T-helper 22 cell (primary cell): ENCODE data around the gene SOX30.
A peak's percentile ranks its signal among the peaks of the same experiment; 100 is the strongest.

Source experiments
- DNase-seq: peaks from one replicate; pipeline ENCODE4 v3.0.0-alpha.2; 2020; ENCODE audit warnings: low read depth

Gene SOX30

GRCh38 chr5:157659868-157660660 is 7.8 kb upstream of the SOX30 start:
- DNase-seq = no peak

GRCh38 chr5:157658893-157659292 is 6.7 kb upstream of the SOX30 start:
- no peak for DNase-seq

GRCh38 chr5:157657516-157657915 is 5.3 kb upstream of the SOX30 start:
- no peak for DNase-seq

- peak; percentile 72 for DNase-seq
Measured at GRCh38 chr5:157651623-157652376, 438 bp downstream of the SOX30 start.

GRCh38 chr5:157650991-157651611 is 1.1 kb downstream of the SOX30 start:
- no peak for DNase-seq

GRCh38 chr5:157649101-157649500 is 3.1 kb downstream of the SOX30 start:
- no peak for DNase-seq

- no peak for DNase-seq
Measured at GRCh38 chr5:157648275-157648990, 3.8 kb downstream of the SOX30 start.

GRCh38 chr5:157640406-157641066 is 11.7 kb downstream of the SOX30 start:
- no peak for DNase-seq

- DNase-seq = no peak
Measured at GRCh38 chr5:157630341-157630740, 21.9 kb downstream of the SOX30 start.

GRCh38 chr5:157626831-157627230 is 25.4 kb downstream of the SOX30 start:
- DNase-seq = no peak

- no peak for DNase-seq
Measured at GRCh38 chr5:157624144-157624543, 28.1 kb downstream of the SOX30 start.

GRCh38 chr5:157620776-157621175 is 31.5 kb downstream of the SOX30 start:
- no peak for DNase-seq

GRCh38 chr5:157618191-157618765 is 34.0 kb downstream of the SOX30 start:
- DNase-seq = no peak

- no peak for DNase-seq
Measured at GRCh38 chr5:157616785-157617184, 35.5 kb downstream of the SOX30 start.

- DNase-seq = peak; percentile 37
Measured at GRCh38 chr5:157613385-157614245, 38.6 kb downstream of the SOX30 start.

GRCh38 chr5:157612581-157612980 is 39.7 kb downstream of the SOX30 start:
- DNase-seq = no peak

GRCh38 chr5:157611571-157612476 is 40.4 kb downstream of the SOX30 start:
- no peak for DNase-seq

GRCh38 chr5:157610990-157611389 is 41.2 kb downstream of the SOX30 start:
- DNase-seq = no peak

- DNase-seq = no peak
Measured at GRCh38 chr5:157608972-157609565, 43.2 kb downstream of the SOX30 start.
